22Rv1 (cell line): Measurements from ENCODE around the gene PPP2R2B.

ENCODE experiments used
- ZFX ChIP-seq: fragments of 450-650 bp; IDR thresholded peaks from 2 replicates; pipeline ENCODE4 v1.6.1; 2017; ENCODE audit warnings: antibody characterized with exemption, borderline replicate concordance
- TF ChIP-seq, protein P1 (sequence below): fragments of 450-650 bp; IDR thresholded peaks from 2 replicates; pipeline ENCODE4 v1.5.1; 2017; ENCODE audit warnings: mild to moderate bottlenecking

DNA sequence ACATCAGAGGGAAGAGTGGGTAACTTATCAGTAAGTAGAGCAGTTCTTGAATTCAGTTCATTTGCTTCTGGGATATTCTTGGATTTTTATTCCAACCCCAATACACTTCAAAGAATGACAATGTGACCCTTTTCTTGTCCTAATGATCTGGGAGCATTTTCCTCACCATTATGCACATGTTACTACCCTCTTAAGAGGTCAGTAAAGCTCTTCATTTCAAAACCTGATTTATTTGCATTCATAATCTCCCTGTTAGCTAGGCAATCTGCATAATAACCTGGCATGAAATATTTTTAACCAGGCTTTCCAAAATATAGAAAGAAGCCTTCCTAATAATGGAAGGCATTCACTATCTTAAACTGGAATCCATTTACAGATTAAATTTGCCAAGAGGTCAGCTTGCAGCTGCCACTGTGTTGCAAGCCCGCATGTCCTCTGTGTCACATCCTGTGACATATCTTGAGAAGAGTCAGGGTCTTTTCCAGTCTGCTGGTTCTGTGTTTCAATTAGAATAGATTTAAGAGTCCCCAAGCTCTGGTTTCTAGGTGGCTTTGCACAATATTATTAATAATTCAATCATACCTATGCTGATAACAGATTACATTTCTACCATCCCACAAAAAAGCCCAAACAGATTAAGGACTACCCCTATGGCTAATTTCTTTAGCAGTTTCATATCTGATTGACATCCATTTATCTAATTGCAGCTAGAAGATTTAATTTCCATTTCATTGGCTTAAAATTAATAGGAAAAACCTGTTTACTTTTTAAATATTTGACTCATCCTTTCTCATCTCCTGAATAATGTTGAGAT is 30.9 kb upstream of the PPP2R2B start:
- TF ChIP-seq, protein P1, sequence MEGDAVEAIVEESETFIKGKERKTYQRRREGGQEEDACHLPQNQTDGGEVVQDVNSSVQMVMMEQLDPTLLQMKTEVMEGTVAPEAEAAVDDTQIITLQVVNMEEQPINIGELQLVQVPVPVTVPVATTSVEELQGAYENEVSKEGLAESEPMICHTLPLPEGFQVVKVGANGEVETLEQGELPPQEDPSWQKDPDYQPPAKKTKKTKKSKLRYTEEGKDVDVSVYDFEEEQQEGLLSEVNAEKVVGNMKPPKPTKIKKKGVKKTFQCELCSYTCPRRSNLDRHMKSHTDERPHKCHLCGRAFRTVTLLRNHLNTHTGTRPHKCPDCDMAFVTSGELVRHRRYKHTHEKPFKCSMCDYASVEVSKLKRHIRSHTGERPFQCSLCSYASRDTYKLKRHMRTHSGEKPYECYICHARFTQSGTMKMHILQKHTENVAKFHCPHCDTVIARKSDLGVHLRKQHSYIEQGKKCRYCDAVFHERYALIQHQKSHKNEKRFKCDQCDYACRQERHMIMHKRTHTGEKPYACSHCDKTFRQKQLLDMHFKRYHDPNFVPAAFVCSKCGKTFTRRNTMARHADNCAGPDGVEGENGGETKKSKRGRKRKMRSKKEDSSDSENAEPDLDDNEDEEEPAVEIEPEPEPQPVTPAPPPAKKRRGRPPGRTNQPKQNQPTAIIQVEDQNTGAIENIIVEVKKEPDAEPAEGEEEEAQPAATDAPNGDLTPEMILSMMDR = no peak
- no peak for TF ChIP-seq ZFX
